Measurements from ENCODE around the gene SLC5A4. TPM values are rescaled to one million over a fixed set of nuclear protein-coding genes. Genes with fewer than 3 reads are reported as not detected.

SLC5A4 gene
- total RNA-seq, 2 donors from 2014 or later: not detected

GRCh38 chr22:32218470-32218869, 36.7 kb downstream of the SLC5A4 start:
- no peak for ATAC-seq
- Mint-ChIP-seq H3K4me1 (no peaks in the 10 kb centered on the region), H3K27ac (no peak overlapping the region), H3K36me3 (ENCODE audit: low read depth) (peaks cover 3% of the 10 kb centered on the region), H3K4me3 (no peak overlapping the region), H3K27me3 (peaks cover 20% of the 10 kb centered on the region)
- no peaks in the 10 kb centered on the region for H3K9me3 ChIP-seq (ENCODE audit: control insufficient read depth, low read length, poor library complexity, severe bottlenecking)
- DNase-seq: no peak

GRCh38 chr22:32217465-32217864, 37.7 kb downstream of the SLC5A4 start:
- no peak overlapping the region for H3K4me3 Mint-ChIP-seq
- H3K27ac Mint-ChIP-seq: no peak overlapping the region
- DNase-seq (no peak), ATAC-seq (no peak)
- H3K36me3 Mint-ChIP-seq (ENCODE audit: low read depth): peaks cover 3% of the 10 kb centered on the region
- H3K9me3 ChIP-seq (ENCODE audit: control insufficient read depth, low read length, poor library complexity, severe bottlenecking): no peaks in the 10 kb centered on the region
- no peaks in the 10 kb centered on the region for H3K4me1 Mint-ChIP-seq
- peaks cover 25% of the 10 kb centered on the region for H3K27me3 Mint-ChIP-seq

GRCh38 chr22:32216911-32217310, 38.2 kb downstream of the SLC5A4 start:
- Mint-ChIP-seq H3K27me3 (peaks cover 28% of the 10 kb centered on the region), H3K27ac (no peak overlapping the region), H3K4me3 (no peak overlapping the region), H3K36me3 (ENCODE audit: low read depth) (peaks cover 3% of the 10 kb centered on the region), H3K4me1 (no peaks in the 10 kb centered on the region)
- ATAC-seq (no peak), DNase-seq (no peak)
- no peaks in the 10 kb centered on the region for H3K9me3 ChIP-seq (ENCODE audit: control insufficient read depth, low read length, poor library complexity, severe bottlenecking)

GRCh38 chr22:32211011-32211410, 44.1 kb downstream of the SLC5A4 start:
- DNase-seq (no peak), ATAC-seq (no peak)
- no peaks in the 10 kb centered on the region for H3K9me3 ChIP-seq (ENCODE audit: control insufficient read depth, low read length, poor library complexity, severe bottlenecking)
- H3K36me3 Mint-ChIP-seq (ENCODE audit: low read depth): no peaks in the 10 kb centered on the region
- H3K27ac Mint-ChIP-seq: no peak overlapping the region
- H3K4me1 Mint-ChIP-seq: peaks cover 9% of the 10 kb centered on the region
- H3K4me3 Mint-ChIP-seq: no peak overlapping the region
- H3K27me3 Mint-ChIP-seq: peaks cover 17% of the 10 kb centered on the region

- DNase-seq: no peak
- peaks cover 11% of the 10 kb centered on the region for H3K27me3 Mint-ChIP-seq
- no peak overlapping the region for H3K27ac Mint-ChIP-seq
- no peaks in the 10 kb centered on the region for H3K36me3 Mint-ChIP-seq (ENCODE audit: low read depth)
- peaks cover 25% of the 10 kb centered on the region for H3K4me1 Mint-ChIP-seq
- no peak overlapping the region for H3K4me3 Mint-ChIP-seq
- no peak for ATAC-seq
- no peaks in the 10 kb centered on the region for H3K9me3 ChIP-seq (ENCODE audit: control insufficient read depth, low read length, poor library complexity, severe bottlenecking)
These were observed 46.5 kb downstream of the SLC5A4 start for GRCh38 chr22:32208681-32209080.

- ATAC-seq: no peak
- no peaks in the 10 kb centered on the region for H3K36me3 Mint-ChIP-seq (ENCODE audit: low read depth)
- DNase-seq: no peak
- H3K27ac Mint-ChIP-seq: peak overlapping the region; percentile 9
- no peaks in the 10 kb centered on the region for H3K9me3 ChIP-seq (ENCODE audit: control insufficient read depth, low read length, poor library complexity, severe bottlenecking)
- peaks cover 28% of the 10 kb centered on the region for H3K4me1 Mint-ChIP-seq
- H3K27me3 Mint-ChIP-seq: peaks cover 9% of the 10 kb centered on the region
- no peak overlapping the region for H3K4me3 Mint-ChIP-seq
These were observed 47.1 kb downstream of the SLC5A4 start for GRCh38 chr22:32207971-32208480.

GRCh38 chr22:32206774-32207758, 48.1 kb downstream of the SLC5A4 start:
- no peaks in the 10 kb centered on the region for H3K27me3 Mint-ChIP-seq
- H3K4me1 Mint-ChIP-seq: peaks cover 36% of the 10 kb centered on the region
- H3K4me3 Mint-ChIP-seq: peak overlapping the region; percentile 39
- H3K27ac Mint-ChIP-seq: no peak overlapping the region
- no peaks in the 10 kb centered on the region for H3K9me3 ChIP-seq (ENCODE audit: control insufficient read depth, low read length, poor library complexity, severe bottlenecking)
- DNase-seq (no peak), ATAC-seq (no peak)
- peaks cover 3% of the 10 kb centered on the region for H3K36me3 Mint-ChIP-seq (ENCODE audit: low read depth)

GRCh38 chr22:32205974-32206773, 49.0 kb downstream of the SLC5A4 start:
- peak overlapping the region; percentile 75 for H3K27ac Mint-ChIP-seq
- no peaks in the 10 kb centered on the region for H3K9me3 ChIP-seq (ENCODE audit: control insufficient read depth, low read length, poor library complexity, severe bottlenecking)
- ATAC-seq (no peak), DNase-seq (no peak)
- H3K27me3 Mint-ChIP-seq: no peaks in the 10 kb centered on the region
- H3K36me3 Mint-ChIP-seq (ENCODE audit: low read depth): peaks cover 3% of the 10 kb centered on the region
- H3K4me3 Mint-ChIP-seq: peak overlapping the region; percentile 57
- H3K4me1 Mint-ChIP-seq: peaks cover 38% of the 10 kb centered on the region

GRCh38 chr22:32204856-32205722, 50.1 kb downstream of the SLC5A4 start, which contains the start of gene RFPL2:
TSS of gene RFPL2 (minus strand) at chr22:32205073. CDS start at chr22:32202451, 2,622 bp downstream.
- H3K4me1 Mint-ChIP-seq: peaks cover 45% of the 10 kb centered on the region
- peak within 1 kb of the TSS; percentile 75 for H3K27ac Mint-ChIP-seq

GRCh38 chr22:32204040-32204855, 50.9 kb downstream of the SLC5A4 start:
- H3K4me1 Mint-ChIP-seq: peaks cover 46% of the 10 kb centered on the region
- no peaks in the 10 kb centered on the region for H3K27me3 Mint-ChIP-seq
- no peak overlapping the region for H3K27ac Mint-ChIP-seq
- no peaks in the 10 kb centered on the region for H3K9me3 ChIP-seq (ENCODE audit: control insufficient read depth, low read length, poor library complexity, severe bottlenecking)
- H3K36me3 Mint-ChIP-seq (ENCODE audit: low read depth): peaks cover 3% of the 10 kb centered on the region
- H3K4me3 Mint-ChIP-seq: peak overlapping the region; percentile 91
- DNase-seq: peak in 1 of 3 donors; percentile 38
- ATAC-seq: peak; percentile 55

More at GRCh38 chr22:32204856-32205722, 50.1 kb downstream of the SLC5A4 start, which contains the start of gene RFPL2:
- no peaks in the 10 kb centered on the region for H3K9me3 ChIP-seq (ENCODE audit: control insufficient read depth, low read length, poor library complexity, severe bottlenecking)
- Mint-ChIP-seq H3K36me3 (ENCODE audit: low read depth) (peaks cover 3% of the 10 kb centered on the region), H3K4me3 (peak within 1 kb of the TSS; percentile 91), H3K27me3 (no peaks in the 10 kb centered on the region)
- ATAC-seq: peak; percentile 81
- peak in 1 of 3 donors; percentile 39 for DNase-seq

- peaks cover 3% of the 10 kb centered on the region for H3K36me3 Mint-ChIP-seq (ENCODE audit: low read depth)
- ATAC-seq (no peak), DNase-seq (no peak)
- H3K27me3 Mint-ChIP-seq: no peaks in the 10 kb centered on the region
- peak overlapping the region; percentile 81 for H3K27ac Mint-ChIP-seq
- H3K4me1 Mint-ChIP-seq: peaks cover 49% of the 10 kb centered on the region
- no peaks in the 10 kb centered on the region for H3K9me3 ChIP-seq (ENCODE audit: control insufficient read depth, low read length, poor library complexity, severe bottlenecking)
- peak overlapping the region; percentile 91 for H3K4me3 Mint-ChIP-seq
These were observed 51.7 kb downstream of the SLC5A4 start for GRCh38 chr22:32203181-32204039.
